NCI-H748 (cell line): ENCODE measurements around the gene NCOA4.
A peak's percentile ranks its signal among the peaks of the same experiment; 100 is the strongest.
"Not testable (repeated sequence)": the region's sequence is repeated elsewhere in the genome, so short reads cannot be mapped to it uniquely, and the experiment has no call there.

Experiments
- DNase-seq: peaks from one replicate; lab custom pipeline; 2025; ENCODE audit not compliant: unreplicated experiment; lab: John Stamatoyannopoulos, UW

NCOA4 gene

GRCh38 chr10:46052791-46053375 is 22.5 kb upstream of the NCOA4 start:
- no peak for DNase-seq

- DNase-seq, result no peak
These were observed 21.8 kb upstream of the NCOA4 start for GRCh38 chr10:46052057-46052790.

GRCh38 chr10:46050941-46051623 is 20.7 kb upstream of the NCOA4 start:
- no peak for DNase-seq

- not testable (repeated sequence) for DNase-seq
These were observed 19.0 kb upstream of the NCOA4 start for GRCh38 chr10:46049497-46049831.

- DNase-seq, result peak; percentile 23
These were observed 17.7 kb upstream of the NCOA4 start for GRCh38 chr10:46048152-46048551.

GRCh38 chr10:46046261-46046660 is 15.8 kb upstream of the NCOA4 start, which contains the start of gene MSMB:
MSMB (minus strand) TSS chr10:46046269; CDS start chr10:46046237, 32 bp downstream.
- DNase-seq, result no peak

- DNase-seq, result no peak
These were observed 12.1 kb upstream of the NCOA4 start for GRCh38 chr10:46042527-46042926.

GRCh38 chr10:46040004-46040403 is 9.6 kb upstream of the NCOA4 start:
- no peak for DNase-seq

- DNase-seq, result no peak
These were observed 6.8 kb upstream of the NCOA4 start for GRCh38 chr10:46037107-46037825.

GRCh38 chr10:46035923-46036849 is 5.8 kb upstream of the NCOA4 start:
- DNase-seq, result no peak

GRCh38 chr10:46033602-46034011 is 3.2 kb upstream of the NCOA4 start:
- DNase-seq, result no peak

GRCh38 chr10:46031648-46032532 is 1.5 kb upstream of the NCOA4 start:
- no peak for DNase-seq

GRCh38 chr10:46029461-46030030 is 877 bp downstream of the NCOA4 start:
- no peak for DNase-seq

- peak; percentile 48 for DNase-seq
These were observed 1.6 kb downstream of the NCOA4 start for GRCh38 chr10:46028584-46029460.

- DNase-seq, result no peak
These were observed 4.3 kb downstream of the NCOA4 start for GRCh38 chr10:46026106-46026505.

GRCh38 chr10:46025406-46025805 is 5.0 kb downstream of the NCOA4 start:
- no peak for DNase-seq

- no peak for DNase-seq
These were observed 5.5 kb downstream of the NCOA4 start for GRCh38 chr10:46024948-46025347.
